Fibroblast of lung (primary cell): ENCODE measurements around the gene PRKAG2. TPM values are rescaled to one million over a fixed set of nuclear protein-coding genes. Genes with fewer than 3 reads are reported as not detected.

Source experiments
- DNase-seq, 2 donors: peaks; one replicate each; pipeline versions ENCODE4 v3.0.0 to v3.0.0-alpha.2; 2010; ENCODE audit warnings: low read depth in 2 of 2
- H2AFZ ChIP-seq: 2 replicates; pipeline ENCODE4 v1.5.1; 2012; ENCODE audit warnings: low read length, control low read depth, inconsistent platforms
- H3K27ac ChIP-seq: 2 replicates; pipeline ENCODE4 v1.5.1; 2011; ENCODE audit warnings: low read length, control low read depth; ENCODE audit not compliant: insufficient read depth
- H3K27me3 ChIP-seq: 2 replicates; pipeline ENCODE4 v1.5.1; 2011; ENCODE audit warnings: mild to moderate bottlenecking, low read length; ENCODE audit not compliant: control insufficient read depth, insufficient read depth
- H3K36me3 ChIP-seq: 2 replicates; pipeline ENCODE4 v1.5.1; 2011; ENCODE audit warnings: low read length; ENCODE audit not compliant: control insufficient read depth, insufficient read depth
- H3K4me1 ChIP-seq: 2 replicates; pipeline ENCODE4 v1.5.1; 2011; ENCODE audit warnings: low read length; ENCODE audit not compliant: control insufficient read depth, insufficient read depth; ENCODE audit errors: extremely low read depth
- H3K4me2 ChIP-seq: 2 replicates; pipeline ENCODE4 v1.5.1; 2011; ENCODE audit warnings: low read length, control low read depth; ENCODE audit not compliant: insufficient read depth; ENCODE audit errors: extremely low read depth
- H3K4me3 ChIP-seq, 4 experiments: fragments of 200-600 bp in 1 of 4; sonication (generic) in 1 of 4; replicated peaks in 1 of 4; 2 replicates each; pipeline ENCODE4 v1.5.1; 2011 to 2016; ENCODE audit warnings: low read length in 4 of 4, low read depth in 3 of 4, mild to moderate bottlenecking in 3 of 4, control low read depth in 2 of 4, inconsistent platforms in 1 of 4, mixed read lengths in 1 of 4; ENCODE audit not compliant: insufficient read depth in 1 of 4; ENCODE audit errors: control extremely low read depth in 1 of 4
- H3K79me2 ChIP-seq: 2 replicates; pipeline ENCODE4 v1.5.1; 2012; ENCODE audit warnings: mild to moderate bottlenecking, low read length, inconsistent platforms; ENCODE audit not compliant: control insufficient read depth, insufficient read depth
- H3K9ac ChIP-seq: 2 replicates; pipeline ENCODE4 v1.5.1; 2011; ENCODE audit warnings: mild to moderate bottlenecking, low read length, control low read depth; ENCODE audit not compliant: insufficient read depth
- H3K9me3 ChIP-seq: 2 replicates; pipeline ENCODE4 v1.5.1; 2012; ENCODE audit warnings: low read depth, low read length; ENCODE audit not compliant: control insufficient read depth, insufficient read depth
- H4K20me1 ChIP-seq: 2 replicates; pipeline ENCODE4 v1.5.1; 2011; ENCODE audit warnings: low read length; ENCODE audit not compliant: control insufficient read depth, insufficient read depth; ENCODE audit errors: extremely low read depth
- CTCF ChIP-seq, 2 donors: IDR thresholded peaks in 1 of 2; conservative IDR thresholded peaks in 1 of 2; 1 replicate in 1 of 2; 2 replicates in 1 of 2; pipeline ENCODE4 v1.5.1; 2011 to 2012; ENCODE audit warnings: low read length in 2 of 2, control low read depth in 1 of 2, inconsistent platforms in 1 of 2, low read depth in 1 of 2, mild to moderate bottlenecking in 1 of 2
- EZH2 ChIP-seq: IDR thresholded peaks from 2 replicates; pipeline ENCODE4 v1.5.1; 2012; ENCODE audit warnings: low read length, control low read depth, mild to moderate bottlenecking; ENCODE audit errors: missing control alignments
- polyA plus RNA-seq, 2 donors: library from polyadenylated mRNA; depleted of rRNA in 1 of 2; stranded (reverse) in 1 of 2; unstranded in 1 of 2; fragments of >200 nt; gene quantifications; 2 replicates each; pipeline ENCODE4 v1.2.1, GENCODE V29; 2011 to 2012; ENCODE audit warnings: missing spikeins in 1 of 2
- total RNA-seq: library from RNA; depleted of rRNA; stranded (reverse); fragments of >200 nt; gene quantifications from 2 replicates; pipeline ENCODE4 v1.2.1, GENCODE V29; 2014

PRKAG2 gene
- total and polyA plus RNA-seq, 2 donors (not counting 1 experiment from before 2014, with no cell fraction given): 11.9 to 56.7 TPM

GRCh38 chr7:151884312-151885201 lies 7.6 kb upstream of the PRKAG2 start:
- Histone ChIP-seq H4K20me1 (no peaks in the 10 kb centered on the region), H3K4me3 (no peak overlapping the region), H3K4me2 (no peak overlapping the region), H3K27me3 (peaks cover under 1% of the 10 kb centered on the region), H3K27ac (no peak overlapping the region), H3K9ac (no peak overlapping the region), H3K4me1 (no peaks in the 10 kb centered on the region), H3K9me3 (no peaks in the 10 kb centered on the region), H2AFZ (no peak overlapping the region), H3K36me3 (no peaks in the 10 kb centered on the region), H3K79me2 (no peaks in the 10 kb centered on the region)
- TF ChIP-seq CTCF (conservative IDR thresholded peaks at IDR 0.05 in 1 of 2, IDR thresholded peaks at IDR 0.05 in 1 of 2; ENCODE audit: low read depth in 1 of 2, low read length in 2 of 2) (no peak), EZH2 (no peak)
- DNase-seq: no peak

GRCh38 chr7:151883857-151884256 lies 6.9 kb upstream of the PRKAG2 start:
- Histone ChIP-seq H4K20me1 (no peaks in the 10 kb centered on the region), H2AFZ (no peak overlapping the region), H3K4me2 (no peak overlapping the region), H3K27ac (no peak overlapping the region), H3K79me2 (no peaks in the 10 kb centered on the region), H3K4me3 (no peak overlapping the region), H3K9me3 (no peaks in the 10 kb centered on the region), H3K27me3 (peaks cover 4% of the 10 kb centered on the region), H3K36me3 (no peaks in the 10 kb centered on the region), H3K4me1 (no peaks in the 10 kb centered on the region), H3K9ac (no peak overlapping the region)
- no peak for DNase-seq
- no peak for TF ChIP-seq CTCF (conservative IDR thresholded peaks at IDR 0.05 in 1 of 2, IDR thresholded peaks at IDR 0.05 in 1 of 2; ENCODE audit: low read depth in 1 of 2, low read length in 2 of 2)
- TF ChIP-seq EZH2: no peak

GRCh38 chr7:151882734-151883133 lies 5.8 kb upstream of the PRKAG2 start:
- H3K4me2 ChIP-seq: no peak overlapping the region
- no peaks in the 10 kb centered on the region for H3K36me3 ChIP-seq
- H3K9ac ChIP-seq: no peak overlapping the region
- H3K9me3 ChIP-seq: no peaks in the 10 kb centered on the region
- H4K20me1 ChIP-seq: no peaks in the 10 kb centered on the region
- H3K4me3 ChIP-seq: no peak overlapping the region
- no peaks in the 10 kb centered on the region for H3K79me2 ChIP-seq
- DNase-seq: no peak
- TF ChIP-seq CTCF (conservative IDR thresholded peaks at IDR 0.05 in 1 of 2, IDR thresholded peaks at IDR 0.05 in 1 of 2; ENCODE audit: low read depth in 1 of 2, low read length in 2 of 2) (no peak), EZH2 (no peak)
- H3K27ac ChIP-seq: no peak overlapping the region
- H3K4me1 ChIP-seq: no peaks in the 10 kb centered on the region
- H3K27me3 ChIP-seq: peaks cover 13% of the 10 kb centered on the region
- H2AFZ ChIP-seq: no peak overlapping the region
